ENCODE results near the gene DENND2A.

DENND2A gene

GRCh38 chr7:140684066-140684950 is 43.7 kb upstream of the DENND2A start:
- no peak overlapping the region for H3K27ac ChIP-seq
- TF ChIP-seq, protein P1, sequence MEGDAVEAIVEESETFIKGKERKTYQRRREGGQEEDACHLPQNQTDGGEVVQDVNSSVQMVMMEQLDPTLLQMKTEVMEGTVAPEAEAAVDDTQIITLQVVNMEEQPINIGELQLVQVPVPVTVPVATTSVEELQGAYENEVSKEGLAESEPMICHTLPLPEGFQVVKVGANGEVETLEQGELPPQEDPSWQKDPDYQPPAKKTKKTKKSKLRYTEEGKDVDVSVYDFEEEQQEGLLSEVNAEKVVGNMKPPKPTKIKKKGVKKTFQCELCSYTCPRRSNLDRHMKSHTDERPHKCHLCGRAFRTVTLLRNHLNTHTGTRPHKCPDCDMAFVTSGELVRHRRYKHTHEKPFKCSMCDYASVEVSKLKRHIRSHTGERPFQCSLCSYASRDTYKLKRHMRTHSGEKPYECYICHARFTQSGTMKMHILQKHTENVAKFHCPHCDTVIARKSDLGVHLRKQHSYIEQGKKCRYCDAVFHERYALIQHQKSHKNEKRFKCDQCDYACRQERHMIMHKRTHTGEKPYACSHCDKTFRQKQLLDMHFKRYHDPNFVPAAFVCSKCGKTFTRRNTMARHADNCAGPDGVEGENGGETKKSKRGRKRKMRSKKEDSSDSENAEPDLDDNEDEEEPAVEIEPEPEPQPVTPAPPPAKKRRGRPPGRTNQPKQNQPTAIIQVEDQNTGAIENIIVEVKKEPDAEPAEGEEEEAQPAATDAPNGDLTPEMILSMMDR (IDR thresholded peaks at IDR 0.05), result no peak
- no peak overlapping the region for H3K4me3 ChIP-seq (ENCODE audit: low read depth in 1 of 2, low read length in 1 of 2)
- H3K36me3 ChIP-seq, result peaks cover 46% of the 10 kb centered on the region
- H3K4me1 ChIP-seq (ENCODE audit: control insufficient read depth in 1 of 2, insufficient read depth in 1 of 2, low read depth in 1 of 2, low read length in 1 of 2), result no peaks in the 10 kb centered on the region
- no peaks in the 10 kb centered on the region for H3K27me3 ChIP-seq
- no peaks in the 10 kb centered on the region for H3K9me3 ChIP-seq

GRCh38 chr7:140683657-140684056 is 43.0 kb upstream of the DENND2A start:
- H3K36me3 ChIP-seq, result peaks cover 50% of the 10 kb centered on the region
- no peaks in the 10 kb centered on the region for H3K4me1 ChIP-seq (ENCODE audit: control insufficient read depth in 1 of 2, insufficient read depth in 1 of 2, low read depth in 1 of 2, low read length in 1 of 2)
- H3K27me3 ChIP-seq, result no peaks in the 10 kb centered on the region
- no peaks in the 10 kb centered on the region for H3K9me3 ChIP-seq
- no peak overlapping the region for H3K27ac ChIP-seq
- no peak overlapping the region for H3K4me3 ChIP-seq (ENCODE audit: low read depth in 1 of 2, low read length in 1 of 2)
- TF ChIP-seq, protein P1 (IDR thresholded peaks at IDR 0.05), result no peak

DNA sequence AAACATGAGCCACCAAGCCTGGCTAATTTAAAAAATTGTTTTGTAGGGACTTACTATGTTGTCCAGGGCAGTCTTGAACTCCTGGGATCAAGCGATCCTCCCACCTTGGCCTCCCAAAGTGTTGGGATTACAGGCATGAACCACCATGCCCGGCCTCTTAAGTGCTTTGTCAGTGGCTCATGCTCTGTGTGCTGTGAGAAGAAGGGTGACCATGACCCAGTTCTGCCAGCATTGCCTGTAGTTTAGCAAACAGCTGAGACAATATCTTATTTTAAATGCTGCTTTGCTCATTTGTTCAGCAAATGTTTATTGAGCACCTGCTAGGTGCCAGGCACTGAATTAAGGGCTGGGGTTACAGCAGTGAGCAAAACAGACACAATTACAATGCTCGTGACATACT is 41.2 kb upstream of the DENND2A start:
- H3K36me3 ChIP-seq, result peaks cover 40% of the 10 kb centered on the region
- no peaks in the 10 kb centered on the region for H3K27me3 ChIP-seq
- TF ChIP-seq, protein P1 (IDR thresholded peaks at IDR 0.05), result no peak
- H3K9me3 ChIP-seq, result no peaks in the 10 kb centered on the region
- H3K4me3 ChIP-seq (ENCODE audit: low read depth in 1 of 2, low read length in 1 of 2), result no peak overlapping the region
- no peak overlapping the region for H3K27ac ChIP-seq
- no peaks in the 10 kb centered on the region for H3K4me1 ChIP-seq (ENCODE audit: control insufficient read depth in 1 of 2, insufficient read depth in 1 of 2, low read depth in 1 of 2, low read length in 1 of 2)

- no peaks in the 10 kb centered on the region for H3K9me3 ChIP-seq
- TF ChIP-seq, protein P1 (IDR thresholded peaks at IDR 0.05), result no peak
- H3K27me3 ChIP-seq, result no peaks in the 10 kb centered on the region
- no peaks in the 10 kb centered on the region for H3K4me1 ChIP-seq (ENCODE audit: control insufficient read depth in 1 of 2, insufficient read depth in 1 of 2, low read depth in 1 of 2, low read length in 1 of 2)
- peaks cover 39% of the 10 kb centered on the region for H3K36me3 ChIP-seq
- no peak overlapping the region for H3K4me3 ChIP-seq (ENCODE audit: low read depth in 1 of 2, low read length in 1 of 2)
- no peak overlapping the region for H3K27ac ChIP-seq
These were observed 40.3 kb upstream of the DENND2A start for GRCh38 chr7:140680886-140681285.

GRCh38 chr7:140679186-140679585 is 38.6 kb upstream of the DENND2A start:
- Histone ChIP-seq H3K4me3 (ENCODE audit: low read depth in 1 of 2, low read length in 1 of 2) (no peak overlapping the region), H3K4me1 (ENCODE audit: control insufficient read depth in 1 of 2, insufficient read depth in 1 of 2, low read depth in 1 of 2, low read length in 1 of 2) (peaks cover 6 to 12% of the 10 kb centered on the region in 2 experiments), H3K27ac (no peak overlapping the region), H3K27me3 (no peaks in the 10 kb centered on the region), H3K9me3 (no peaks in the 10 kb centered on the region), H3K36me3 (peaks cover 33% of the 10 kb centered on the region)
- TF ChIP-seq, protein P1 (IDR thresholded peaks at IDR 0.05), result no peak
